Activated naive CD4-positive, alpha-beta T cell treated with anti-CD3 and anti-CD28 coated beads, Interleukin-2, amount 50 U/mL, for 16 hours (primary cell): ENCODE measurements around the gene PRDM16.

Source experiments
- DNase-seq: peaks from one replicate; pipeline ENCODE4 v3.0.0-alpha.2; 2020

PRDM16 gene

DNA sequence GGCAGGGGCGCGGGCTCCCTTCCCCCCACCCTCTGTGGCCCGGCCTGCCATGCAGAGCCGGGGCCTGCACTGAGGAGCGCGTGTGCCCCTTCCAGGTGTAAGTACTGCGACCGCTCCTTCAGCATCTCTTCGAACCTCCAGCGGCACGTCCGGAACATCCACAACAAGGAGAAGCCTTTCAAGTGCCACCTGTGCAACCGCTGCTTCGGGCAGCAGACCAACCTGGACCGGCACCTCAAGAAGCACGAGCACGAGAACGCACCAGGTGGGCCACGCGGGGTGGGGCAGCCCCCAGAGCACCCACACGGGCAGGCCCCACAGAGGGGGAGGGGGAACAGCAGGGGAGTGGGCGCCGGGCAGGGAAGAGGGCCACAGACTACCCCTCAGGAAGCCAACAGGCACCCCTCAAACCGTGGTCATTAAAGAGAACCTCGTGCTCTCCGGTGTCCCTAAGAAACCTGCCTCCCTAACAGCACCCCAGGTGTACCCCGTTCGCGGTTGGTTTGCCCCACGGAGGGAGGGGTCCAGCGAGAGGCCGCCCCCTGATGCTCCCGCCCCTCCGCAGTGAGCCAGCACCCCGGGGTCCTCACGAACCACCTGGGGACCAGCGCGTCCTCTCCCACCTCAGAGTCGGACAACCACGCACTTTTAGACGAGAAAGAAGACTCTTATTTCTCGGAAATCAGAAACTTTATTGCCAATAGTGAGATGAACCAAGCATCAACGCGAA, 356.6 kb downstream of the PRDM16 start:
- no peak for DNase-seq

DNA sequence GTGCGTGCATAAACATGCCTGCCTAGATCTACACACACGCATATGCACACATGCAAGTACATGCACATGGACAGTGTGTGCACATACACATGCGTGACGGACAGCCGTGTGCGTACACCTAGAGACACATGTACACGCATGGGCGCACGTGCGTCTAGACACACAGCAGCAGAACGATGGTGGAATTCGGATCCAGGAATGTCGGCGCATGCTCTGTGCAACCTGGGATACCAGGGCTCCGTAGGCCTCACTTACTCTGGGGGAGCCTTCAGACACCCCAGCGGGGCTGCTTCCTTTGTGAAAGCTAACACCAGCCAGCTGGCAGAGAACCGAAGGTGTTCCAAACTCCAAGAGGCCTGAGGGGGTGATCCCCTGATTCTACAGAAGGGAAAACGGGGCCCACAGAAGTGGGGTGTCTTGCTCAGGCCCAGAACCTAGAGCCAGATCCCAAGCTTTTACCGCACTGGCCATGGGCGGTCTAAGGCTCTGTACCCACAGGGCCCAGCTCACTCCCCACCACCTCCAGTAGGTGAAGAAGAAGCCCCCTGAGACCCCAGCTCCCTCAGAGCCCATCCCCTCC, 358.0 kb downstream of the PRDM16 start:
- no peak for DNase-seq

DNA sequence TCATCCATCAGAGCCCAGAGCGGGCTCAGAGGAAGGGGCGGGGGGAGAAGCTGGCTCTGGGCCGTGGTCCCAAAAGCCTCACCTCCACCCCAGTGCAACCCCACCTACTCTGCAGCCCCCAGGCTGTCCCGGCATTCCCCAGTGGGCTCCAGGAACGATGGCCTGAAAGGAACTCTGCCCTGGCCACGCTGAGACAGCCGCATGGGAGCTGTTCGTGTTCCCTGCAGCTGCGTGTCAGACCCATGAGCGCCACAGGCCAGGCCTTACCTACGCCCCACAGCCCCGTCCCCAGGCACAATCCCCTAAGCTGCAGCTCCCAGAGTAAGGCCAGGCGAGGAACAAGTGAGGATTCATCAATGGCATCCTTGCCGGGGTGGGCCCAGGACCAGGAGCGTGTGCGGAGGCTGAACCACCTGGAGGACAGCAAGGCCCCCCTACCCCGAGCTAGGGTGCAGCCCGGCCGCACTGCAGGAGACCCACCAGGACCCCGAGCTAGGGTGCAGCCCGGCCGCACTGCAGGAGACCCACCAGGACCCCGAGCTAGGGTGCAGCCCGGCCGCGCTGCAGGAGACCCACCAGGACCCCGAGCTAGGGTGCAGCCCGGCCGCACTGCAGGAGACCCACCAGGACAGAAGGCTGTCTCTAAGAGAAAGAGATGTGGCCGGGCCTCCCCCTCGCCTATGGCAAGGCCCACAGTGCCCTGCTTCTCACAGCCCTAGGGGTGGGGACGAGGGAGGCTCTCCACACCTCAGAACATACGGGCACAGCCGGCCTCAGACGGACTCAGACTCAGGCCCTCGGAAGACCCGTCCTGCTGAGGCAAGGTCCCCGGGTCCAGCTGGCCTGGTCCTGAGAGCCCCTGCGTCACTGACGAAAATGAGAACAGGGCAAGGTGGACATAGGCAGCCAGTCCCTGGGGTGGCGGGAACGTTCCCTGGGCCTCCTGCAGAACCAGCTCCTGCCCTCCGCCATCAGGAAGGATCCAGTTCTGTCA, 359.0 kb downstream of the PRDM16 start:
- DNase-seq, result no peak

DNA sequence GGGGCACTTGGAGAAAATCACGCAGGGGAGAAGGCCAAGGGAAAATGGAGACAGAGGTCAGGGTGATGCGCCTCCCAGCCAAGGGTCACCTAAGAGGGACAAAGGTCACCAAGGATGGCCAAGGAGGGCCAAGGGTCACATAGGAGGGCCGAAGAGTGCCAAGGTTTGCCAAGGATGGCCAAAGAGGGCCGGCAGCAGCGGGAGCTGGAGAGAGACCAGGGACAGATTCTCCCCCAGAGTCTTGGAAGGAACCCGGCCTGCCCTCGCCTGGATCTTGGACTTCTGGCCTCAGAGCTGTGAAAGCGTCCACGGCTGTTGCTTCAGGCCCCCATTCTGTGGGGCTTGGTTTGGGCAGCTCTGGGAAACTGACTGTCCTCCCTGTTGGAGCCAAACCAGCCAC, 359.9 kb downstream of the PRDM16 start:
- DNase-seq, result no peak

DNA sequence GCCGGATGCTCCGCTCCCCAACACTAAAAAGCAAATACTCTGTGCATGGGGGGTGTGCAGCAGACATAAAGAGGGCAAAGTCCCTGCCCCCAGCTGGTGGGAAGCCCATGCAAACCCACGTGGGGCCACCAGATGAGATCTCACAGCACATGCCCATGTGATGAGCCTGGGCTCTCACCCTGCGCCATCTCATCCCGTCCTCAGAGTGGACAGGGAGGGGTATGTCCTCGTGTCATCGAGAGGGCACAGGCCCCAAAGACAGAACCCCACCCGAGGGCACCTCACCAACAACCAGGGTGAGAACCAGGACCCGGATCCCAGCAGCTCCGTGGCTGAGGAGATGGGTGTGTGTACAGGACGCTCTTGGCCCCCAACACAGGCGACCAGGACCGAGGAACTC, 360.3 kb downstream of the PRDM16 start:
- no peak for DNase-seq

DNA sequence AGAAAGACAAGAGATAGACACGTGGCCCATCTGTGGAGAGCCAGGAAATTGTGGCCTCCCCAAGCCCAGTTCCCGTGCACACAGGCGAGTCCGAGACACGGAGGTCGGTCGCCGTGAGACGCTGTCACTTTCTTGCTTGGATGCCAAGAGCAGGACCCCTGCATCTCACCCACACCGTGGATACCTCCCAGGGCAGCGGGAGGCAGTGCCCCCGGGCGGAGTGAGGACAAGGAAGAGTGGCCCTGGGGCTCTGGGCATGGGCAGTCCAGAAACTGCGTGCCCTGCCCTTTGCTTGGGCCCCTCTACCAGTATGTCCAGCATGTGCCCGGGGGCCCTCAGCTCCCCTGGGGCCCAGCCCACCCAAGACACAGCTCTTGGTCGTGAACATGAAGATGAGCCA, 360.8 kb downstream of the PRDM16 start:
- no peak for DNase-seq

DNA sequence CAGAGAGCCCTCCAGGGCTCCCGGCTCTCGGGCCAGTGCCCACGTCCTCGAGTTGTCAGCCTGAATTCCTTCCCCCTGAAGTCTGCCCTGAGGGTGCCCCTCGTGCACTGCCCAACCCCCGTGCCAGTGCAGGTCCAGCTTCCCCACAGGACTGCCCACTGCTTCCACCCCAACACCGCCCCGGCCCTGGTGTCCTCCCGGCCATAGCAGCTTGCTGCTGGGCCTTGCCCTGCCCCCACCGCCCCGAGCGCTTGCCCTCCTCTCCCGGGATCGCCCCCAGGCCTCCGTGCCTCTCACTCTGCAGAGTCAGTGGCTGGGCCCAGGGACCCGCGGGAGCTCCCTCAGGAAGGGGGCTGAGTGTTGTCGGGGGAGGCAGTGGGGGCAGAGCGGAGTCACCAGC, 361.4 kb downstream of the PRDM16 start:
- DNase-seq, result no peak

DNA sequence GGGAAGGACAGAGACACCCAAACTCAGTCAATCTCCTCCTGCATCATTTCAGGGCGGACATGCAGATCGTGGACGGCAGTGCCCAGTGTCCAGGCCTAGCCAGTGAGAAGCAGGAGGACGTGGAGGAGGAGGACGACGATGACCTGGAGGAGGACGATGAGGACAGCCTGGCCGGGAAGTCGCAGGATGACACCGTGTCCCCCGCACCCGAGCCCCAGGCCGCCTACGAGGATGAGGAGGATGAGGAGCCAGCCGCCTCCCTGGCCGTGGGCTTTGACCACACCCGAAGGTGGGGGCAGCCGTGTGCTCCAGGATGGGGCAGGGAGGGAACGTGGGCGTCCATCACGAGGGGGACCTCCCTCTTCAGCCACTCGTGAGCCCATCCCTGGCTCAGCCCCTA, 361.8 kb downstream of the PRDM16 start:
- no peak for DNase-seq

DNA sequence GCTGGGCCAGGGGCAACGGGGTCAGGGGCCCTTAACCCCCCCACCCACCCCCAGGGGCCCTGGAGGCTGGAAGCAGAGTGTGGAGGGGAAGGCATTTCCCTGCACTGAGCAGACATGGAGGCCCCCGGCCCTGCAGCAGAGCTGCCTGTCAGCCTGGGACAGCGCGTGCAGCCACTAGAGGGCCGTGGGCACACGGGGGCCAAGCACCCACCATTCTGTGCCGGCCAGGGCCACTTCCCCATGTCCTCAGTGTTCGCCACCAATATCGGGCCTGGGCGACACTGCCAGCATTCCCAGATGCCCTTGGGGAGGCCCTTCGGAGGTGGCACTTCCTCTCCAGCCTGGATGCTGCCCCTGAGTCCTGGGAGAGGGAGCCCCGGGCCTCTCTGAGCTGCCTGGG, 362.3 kb downstream of the PRDM16 start:
- DNase-seq, result no peak

DNA sequence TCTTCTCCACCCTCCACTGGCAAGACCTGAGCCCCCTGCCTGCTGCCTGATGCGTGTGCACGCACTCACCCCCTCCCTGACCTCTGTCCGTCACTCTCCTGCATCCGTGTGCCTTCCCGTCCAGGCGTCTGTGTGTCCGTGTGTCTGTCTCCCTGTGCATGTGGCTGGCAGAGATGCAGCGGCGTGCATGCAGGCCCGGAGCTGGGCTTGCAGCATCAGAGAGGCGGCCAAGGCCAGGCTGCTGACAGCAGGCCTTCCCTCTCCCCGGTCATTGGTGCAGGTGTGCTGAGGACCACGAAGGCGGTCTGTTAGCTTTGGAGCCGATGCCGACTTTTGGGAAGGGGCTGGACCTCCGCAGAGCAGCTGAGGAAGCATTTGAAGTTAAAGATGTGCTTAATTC, 362.7 kb downstream of the PRDM16 start:
- DNase-seq, result no peak

DNA sequence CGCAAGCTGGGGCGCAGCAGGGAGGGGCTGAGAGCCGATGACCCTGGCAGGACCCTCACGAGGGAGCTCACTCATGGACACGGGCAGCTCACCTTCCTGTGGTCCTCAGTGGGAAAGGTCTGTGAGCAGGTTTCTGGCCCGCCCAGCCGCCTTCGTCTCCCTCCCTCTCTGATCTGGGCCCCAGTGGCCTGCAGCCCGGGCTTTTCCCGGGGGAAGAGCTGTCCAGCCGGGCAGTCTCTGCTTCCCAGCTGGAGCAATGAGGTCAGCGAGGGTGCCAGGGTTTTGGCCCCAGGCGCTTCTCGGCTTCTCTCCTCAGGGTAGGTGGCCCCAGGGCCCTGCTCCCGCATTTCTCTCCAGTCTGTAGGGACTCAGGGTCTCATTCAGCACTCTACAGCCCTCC, 363.3 kb downstream of the PRDM16 start:
- no peak for DNase-seq

DNA sequence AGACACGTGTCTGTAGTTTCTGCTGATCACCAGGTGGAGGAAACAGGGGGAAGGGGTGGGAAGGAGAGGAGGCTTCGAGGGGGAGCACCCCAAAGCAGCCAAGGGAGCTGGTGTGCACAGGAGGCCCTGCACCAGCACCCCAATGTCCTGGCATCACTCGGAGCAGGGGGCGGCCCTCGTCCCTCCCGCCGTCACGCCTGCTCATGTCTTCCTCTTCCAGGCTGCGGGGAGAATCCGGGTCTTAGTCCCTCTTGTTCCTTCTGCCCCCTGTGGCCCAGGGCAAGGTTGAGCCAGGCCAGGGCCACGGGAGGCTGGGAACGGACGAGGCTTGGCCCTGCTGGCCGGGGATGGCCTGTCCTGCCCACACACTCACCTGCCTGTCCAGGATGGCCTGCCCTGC, 364.1 kb downstream of the PRDM16 start:
- DNase-seq, result no peak

DNA sequence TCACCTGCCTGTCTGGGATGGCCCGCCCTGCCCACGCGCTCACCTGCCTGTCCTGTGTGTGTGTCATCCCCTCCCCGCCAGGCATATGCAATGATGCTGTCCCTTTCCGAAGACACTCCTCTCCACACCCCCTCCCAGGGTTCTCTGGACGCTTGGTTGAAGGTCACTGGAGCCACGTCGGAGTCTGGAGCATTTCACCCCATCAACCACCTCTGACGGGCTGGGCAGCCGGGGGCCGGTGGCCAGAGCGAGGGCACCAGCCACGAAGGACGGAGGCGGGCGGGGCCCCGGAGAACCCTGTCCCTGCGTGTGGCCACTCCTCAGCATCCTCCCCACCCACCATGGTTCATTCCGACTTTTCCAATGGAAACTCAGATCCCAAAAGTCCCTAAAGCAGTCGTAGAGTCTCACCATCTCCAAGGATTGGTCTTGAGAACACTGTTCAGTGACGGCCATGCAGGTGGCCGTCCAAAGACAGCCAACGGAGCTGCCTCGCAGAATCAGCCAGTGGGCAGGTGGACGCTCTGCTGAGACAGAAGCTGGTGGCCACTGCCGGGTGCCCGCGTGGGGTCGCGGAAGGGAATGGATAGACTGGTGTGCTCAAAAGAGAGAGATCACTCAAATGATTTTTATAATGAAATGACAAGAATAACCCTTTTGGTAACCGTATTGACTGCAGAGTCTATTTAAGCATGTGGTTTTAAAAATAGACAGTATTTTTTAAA, 364.8 kb downstream of the PRDM16 start:
- DNase-seq, result no peak

DNA sequence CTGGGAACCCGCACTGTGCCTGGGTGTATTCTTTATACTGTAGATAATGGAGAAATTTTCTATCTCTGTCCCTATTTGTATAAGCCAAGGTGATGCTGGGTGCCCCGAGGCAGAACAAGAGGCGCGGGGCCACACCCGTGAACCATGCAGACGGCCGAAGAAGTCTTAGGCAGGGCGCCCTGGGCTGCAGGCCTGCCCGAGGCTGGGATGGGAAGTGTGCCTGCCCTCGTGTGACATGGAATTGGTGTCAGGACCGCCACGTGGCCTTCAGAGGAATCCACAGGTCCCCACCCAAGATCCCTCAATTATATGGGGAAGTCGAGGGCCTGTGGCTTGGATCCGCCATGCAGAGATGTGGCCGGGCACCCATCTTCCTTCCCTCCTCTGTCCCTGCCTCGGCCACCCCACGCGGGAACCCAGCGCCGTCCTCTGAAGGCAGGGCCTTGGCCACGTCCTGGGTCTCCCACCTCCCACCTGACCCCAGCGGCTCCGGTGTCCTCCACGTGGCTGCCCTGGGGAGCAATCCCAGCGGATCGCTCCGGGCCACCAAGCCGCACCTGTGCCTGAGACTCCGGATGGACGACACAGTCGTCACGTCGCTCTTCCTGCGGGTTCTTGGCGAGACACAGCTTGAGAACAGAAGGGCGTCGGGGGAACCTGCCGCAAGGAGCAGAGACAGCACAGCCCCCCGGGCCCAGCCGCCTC, 365.6 kb downstream of the PRDM16 start:
- DNase-seq, result no peak

DNA sequence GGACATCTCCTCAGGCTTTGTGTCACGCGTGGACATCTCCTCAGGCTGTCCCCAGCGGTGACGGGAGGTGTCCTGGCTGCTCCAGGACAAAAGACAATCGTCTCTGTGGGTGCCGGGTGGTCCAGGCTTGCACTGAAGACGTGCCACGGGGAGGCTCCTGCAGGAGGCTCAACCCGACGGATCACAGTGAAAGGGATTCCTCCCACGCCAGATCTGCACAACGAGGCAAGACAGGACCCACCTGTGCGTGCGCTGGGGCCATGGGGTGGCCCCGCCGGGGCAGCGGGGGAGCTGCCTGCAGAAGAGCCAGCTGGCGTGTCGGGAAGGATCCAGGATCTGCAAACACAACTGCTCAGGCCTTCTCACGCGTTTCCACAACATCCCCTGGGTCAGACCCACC, 366.7 kb downstream of the PRDM16 start:
- DNase-seq, result no peak

DNA sequence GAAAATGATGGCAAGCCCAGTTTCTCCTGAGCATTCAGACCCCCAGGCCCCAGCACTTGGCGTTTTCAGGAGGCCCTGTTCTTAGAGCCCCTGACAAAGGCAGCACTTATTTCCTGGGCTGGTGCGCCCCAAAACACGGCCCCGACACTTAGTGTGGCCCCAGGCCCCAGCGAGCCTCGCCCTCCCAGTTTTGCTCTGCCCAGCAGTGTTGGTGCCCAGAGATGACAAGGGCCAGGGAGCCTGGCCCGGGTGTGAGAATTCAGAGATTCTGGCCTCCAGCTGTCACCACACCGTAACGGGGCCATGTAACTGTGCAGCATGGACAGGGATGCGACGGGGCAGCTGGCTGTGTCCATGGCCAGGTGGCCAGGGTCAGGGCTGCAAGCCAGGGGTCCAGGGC, 367.4 kb downstream of the PRDM16 start:
- DNase-seq, result no peak

DNA sequence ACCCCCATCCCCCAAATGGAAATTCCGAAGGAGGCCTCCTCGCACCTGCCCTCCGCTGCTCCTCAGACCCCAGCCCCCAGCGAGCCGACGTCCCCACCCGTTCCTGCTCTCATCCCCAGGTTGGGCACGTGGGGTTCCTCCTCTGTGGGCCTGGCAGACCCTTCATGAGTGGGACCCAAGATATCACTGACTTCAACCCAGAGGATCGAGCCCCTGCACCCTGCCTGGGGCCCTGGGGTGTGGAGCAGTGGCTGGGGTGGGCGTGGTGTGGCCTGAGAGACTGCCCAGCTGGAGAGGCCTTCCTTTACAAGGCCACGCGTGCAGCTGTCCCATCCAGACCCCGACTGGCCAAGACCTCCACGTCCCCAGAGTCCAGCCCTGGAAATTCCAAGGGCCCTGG, 367.9 kb downstream of the PRDM16 start:
- no peak for DNase-seq

DNA sequence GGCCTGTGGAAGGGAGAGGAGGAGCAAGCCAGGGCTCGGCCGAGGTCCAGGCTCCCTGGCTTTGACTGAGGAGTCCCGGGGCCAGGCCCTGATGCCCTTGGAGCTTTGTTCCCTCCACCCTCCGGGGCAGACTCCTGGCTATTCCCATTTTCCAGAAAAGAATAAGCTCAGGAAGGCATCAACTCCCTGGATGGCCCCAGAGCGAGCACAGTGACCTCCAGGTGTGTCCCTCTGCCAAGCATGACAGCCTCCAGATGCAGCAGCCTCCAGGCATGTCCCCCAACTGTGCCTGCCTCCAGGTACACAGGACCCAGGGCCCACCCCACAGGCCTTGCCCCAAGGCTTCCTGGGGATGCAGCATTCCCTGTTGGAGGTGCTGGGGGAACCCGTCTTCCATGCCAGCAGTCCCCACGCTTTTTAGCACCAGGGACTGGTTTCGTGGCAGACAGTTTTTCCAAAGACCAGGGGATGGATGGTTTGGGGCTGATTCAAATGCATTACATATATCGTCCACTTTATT, 369.7 kb downstream of the PRDM16 start:
- no peak for DNase-seq

DNA sequence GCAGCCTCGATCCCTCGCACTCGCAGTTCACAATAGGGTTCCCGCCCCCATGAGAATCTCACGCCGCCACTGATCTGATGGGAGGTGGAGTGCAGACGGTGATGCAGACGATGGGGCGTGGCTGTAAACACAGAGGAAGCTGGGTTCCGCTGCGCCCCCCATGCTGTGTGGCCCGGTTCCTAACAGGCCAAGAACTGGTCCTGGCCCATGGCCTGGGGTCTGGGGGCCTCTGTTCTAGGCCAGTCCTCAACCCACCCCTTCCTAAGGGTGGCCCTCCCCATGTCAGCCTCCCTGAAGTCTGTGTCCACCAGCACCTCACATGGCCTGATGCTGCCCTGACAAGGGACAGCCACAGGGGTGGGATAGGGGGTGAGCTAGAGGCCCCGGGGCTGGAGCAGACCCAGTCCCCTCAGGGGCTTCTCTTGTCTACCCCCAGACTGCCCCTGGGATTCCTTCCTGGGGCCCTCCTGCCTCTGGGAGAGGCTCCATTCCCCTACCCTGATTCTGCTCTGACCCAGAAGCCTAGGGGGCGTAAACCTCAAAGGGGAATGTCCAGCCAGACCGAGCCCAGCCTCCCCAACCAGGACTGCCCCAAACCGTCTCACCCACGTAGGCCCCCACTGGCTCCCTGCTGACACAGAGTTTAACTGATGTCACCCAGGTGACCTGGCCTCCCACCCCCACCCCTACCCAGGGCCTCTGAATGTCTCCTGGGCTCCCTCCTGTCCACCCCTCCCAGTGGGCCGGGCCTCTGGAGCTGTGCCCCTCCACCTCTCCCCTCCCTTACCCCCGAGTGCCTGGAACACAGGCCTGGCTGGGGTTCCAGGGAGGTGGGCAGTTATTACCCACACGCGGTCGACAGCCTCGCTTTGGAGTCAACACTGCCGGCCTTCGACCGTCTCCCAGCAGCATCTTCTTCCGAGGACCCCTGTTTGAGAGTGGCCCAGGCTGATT, 370.6 kb downstream of the PRDM16 start:
- DNase-seq, result no peak

DNA sequence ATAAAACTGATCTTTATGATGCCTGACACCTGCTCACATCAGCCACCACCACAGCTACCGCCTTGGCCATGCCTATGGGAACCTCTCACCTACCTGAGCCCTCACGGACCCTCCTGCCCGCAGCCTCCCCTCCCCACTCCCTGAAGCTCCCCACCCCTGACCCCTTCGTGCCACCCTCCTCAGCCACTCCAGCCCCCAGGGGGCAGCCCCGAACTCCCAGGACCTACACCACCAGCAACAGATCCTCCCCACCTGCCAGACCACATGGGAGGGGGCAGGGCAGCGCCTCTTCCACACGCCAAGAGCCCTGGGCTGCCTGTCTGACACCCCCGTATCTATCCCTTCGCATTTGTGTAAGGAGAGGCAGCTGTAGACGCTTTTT, 371.3 kb downstream of the PRDM16 start:
- no peak for DNase-seq
